ENCODE measurements around the gene FLCN. TPM values are rescaled to one million over a fixed set of nuclear protein-coding genes. Genes with fewer than 3 reads are reported as not detected.

Gene FLCN
- total RNA-seq, 1 experiment from 2014 or later, result 66.2 TPM

DNA sequence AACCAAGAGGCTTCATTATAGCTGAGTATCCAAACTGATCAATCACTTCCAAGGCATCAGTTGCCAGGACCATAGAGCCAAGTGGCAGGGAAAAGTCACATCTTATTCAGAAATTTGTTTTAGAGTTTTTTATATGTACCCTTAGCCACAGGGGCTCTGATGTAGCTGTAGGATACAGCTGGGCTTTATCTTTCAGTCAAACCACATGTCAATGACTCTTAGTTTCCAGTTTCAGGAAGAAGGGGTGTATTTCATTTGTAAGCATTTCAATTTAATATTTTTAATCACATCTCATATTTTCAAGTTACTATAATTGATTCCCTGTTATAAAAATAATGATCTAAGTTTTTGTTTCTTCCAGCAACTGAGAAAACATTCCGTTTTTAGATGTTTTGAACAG is 2.9 kb upstream of the FLCN start:
- DNase-seq (ENCODE audit: low spot score), result no peak
- in situ Hi-C loops (cut with HindIII; ENCODE audit: low sequenced_read_pairs), result no loop called here

DNA sequence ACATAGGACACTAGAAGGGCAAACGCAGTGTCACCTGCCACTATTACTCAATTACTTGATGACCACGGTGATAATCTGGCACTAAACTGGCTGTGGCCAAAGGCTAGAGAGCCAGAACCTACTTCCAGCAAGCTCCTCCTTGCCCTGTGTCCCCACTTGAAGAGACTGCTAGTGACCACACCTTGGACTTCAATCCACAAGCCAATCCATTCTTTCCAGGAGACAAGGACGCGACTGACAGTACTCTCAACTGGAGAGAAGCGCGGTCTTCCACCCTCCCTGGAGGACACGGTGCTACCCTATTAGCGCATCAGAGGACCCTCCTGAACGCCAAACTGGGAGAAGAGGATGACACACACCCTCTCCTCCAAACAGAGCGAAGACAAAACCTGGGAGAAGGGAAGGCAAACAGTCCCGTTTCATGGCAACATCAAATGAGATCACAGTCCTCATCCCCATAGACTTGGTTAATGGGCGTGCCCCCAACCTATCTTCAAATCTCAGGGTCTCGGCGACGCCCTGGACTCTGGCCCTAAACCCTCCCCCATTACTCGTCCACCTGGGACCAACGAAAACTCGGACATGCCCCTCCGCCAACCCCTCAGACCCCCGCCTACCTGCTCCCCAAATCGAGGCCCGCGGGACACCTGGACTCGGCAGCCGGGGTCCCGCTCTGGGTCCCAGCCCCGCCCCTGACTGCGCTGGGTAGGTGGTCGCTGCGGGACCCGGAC is 508 bp downstream of the FLCN start:
- in situ Hi-C loops (cut with HindIII; ENCODE audit: low sequenced_read_pairs), result no loop called here
- DNase-seq (ENCODE audit: low spot score), result peak; percentile 60

DNA sequence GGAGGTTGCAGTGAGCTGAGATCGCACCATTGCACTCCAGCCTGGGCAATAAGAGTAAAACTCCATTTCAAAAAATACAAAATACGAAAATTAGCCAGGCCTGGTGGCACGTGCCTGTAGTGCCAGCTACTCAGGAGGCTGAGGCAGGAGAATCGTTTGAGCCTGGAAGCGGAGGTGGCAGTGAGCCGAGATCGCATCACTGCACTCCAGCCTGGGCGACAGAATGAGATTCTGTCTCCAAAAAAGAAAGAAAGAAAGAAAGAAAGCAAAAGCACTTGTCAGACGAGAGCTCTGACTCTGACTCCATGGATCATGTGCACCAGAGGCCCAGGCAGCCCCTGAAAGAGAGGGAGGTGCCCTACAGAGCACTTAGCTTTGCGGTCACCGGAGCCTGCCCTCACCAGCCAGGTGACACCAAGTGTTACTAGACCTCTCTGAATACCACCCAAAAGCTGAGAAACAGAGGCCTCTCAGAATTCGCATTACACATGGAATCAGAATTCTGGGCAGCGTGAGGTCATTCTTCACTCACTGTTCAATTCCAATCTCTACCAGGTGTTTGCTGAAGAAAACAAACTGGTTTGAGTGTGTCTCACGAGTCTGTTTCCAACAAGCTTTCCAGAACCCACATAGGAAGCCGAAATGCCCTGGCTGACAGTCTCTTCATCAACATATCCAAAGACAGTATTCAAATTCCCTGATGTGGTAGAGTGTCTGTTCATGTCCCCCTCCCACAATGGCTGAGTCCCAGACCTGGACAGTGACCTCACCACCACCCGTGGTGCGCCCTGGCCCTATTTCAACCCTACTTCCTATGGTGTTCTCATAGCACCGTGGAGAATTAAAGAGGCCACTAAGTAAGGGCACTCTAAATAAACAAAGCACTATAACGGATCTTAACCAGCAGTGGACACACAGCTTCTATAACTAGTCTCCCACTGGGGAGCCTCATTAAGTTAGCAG is 1.5 kb downstream of the FLCN start:
- in situ Hi-C loops (cut with HindIII; ENCODE audit: low sequenced_read_pairs), result no loop called here
- DNase-seq (ENCODE audit: low spot score), result peak; percentile 59

DNA sequence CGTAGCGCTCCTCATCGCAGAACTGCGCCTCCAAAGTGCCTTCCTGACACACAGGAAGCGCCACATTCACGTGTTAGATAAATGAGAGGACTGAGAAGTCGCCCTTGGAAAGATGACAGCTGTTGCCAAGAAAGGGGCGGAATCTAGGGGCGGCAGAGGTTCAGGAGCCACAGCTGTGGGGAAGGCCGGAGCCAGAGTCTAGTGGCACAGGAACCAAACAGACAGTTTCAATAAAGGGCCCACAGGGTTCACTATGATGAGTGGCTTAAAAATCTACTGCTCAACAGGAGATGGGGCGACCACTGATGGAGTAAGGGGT is 4.7 kb downstream of the FLCN start:
- no peak for DNase-seq (ENCODE audit: low spot score)
- in situ Hi-C loops (cut with HindIII; ENCODE audit: low sequenced_read_pairs), result no loop called here

DNA sequence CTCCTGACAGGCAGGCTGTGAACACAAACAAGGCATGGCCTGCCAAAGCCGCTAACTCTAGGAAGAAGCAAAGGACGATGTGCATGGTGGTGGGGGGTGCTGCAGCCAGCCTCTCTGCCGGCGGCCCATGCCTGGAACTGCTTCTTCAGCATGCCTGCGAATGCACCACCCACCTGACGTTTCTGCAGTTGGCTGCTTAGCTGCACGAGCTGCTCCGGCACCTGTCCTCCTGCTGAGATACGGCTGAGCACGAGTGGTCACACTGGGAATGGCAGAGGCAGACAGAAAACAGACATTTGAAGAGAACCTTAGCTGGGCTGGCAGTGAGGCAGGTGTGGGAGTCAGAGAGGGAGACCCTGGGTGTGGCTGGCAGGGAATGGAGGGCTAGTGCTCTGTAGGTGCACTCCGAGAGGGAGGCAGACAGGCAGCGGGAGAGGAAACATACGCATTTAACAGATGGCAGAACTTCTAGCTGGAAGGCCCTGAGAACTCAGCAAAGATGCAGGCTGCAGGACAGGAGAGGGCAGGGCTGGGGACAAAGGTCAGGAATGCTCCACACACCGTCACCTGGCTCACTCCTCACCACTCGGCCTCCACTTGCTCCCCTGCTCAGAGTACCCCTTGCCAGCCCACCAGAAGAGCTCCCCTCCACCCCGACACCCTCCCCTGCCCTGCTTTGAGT is 5.2 kb downstream of the FLCN start:
- DNase-seq (ENCODE audit: low spot score), result peak; percentile 66
- in situ Hi-C loops (cut with HindIII; ENCODE audit: low sequenced_read_pairs), result no loop called here

DNA sequence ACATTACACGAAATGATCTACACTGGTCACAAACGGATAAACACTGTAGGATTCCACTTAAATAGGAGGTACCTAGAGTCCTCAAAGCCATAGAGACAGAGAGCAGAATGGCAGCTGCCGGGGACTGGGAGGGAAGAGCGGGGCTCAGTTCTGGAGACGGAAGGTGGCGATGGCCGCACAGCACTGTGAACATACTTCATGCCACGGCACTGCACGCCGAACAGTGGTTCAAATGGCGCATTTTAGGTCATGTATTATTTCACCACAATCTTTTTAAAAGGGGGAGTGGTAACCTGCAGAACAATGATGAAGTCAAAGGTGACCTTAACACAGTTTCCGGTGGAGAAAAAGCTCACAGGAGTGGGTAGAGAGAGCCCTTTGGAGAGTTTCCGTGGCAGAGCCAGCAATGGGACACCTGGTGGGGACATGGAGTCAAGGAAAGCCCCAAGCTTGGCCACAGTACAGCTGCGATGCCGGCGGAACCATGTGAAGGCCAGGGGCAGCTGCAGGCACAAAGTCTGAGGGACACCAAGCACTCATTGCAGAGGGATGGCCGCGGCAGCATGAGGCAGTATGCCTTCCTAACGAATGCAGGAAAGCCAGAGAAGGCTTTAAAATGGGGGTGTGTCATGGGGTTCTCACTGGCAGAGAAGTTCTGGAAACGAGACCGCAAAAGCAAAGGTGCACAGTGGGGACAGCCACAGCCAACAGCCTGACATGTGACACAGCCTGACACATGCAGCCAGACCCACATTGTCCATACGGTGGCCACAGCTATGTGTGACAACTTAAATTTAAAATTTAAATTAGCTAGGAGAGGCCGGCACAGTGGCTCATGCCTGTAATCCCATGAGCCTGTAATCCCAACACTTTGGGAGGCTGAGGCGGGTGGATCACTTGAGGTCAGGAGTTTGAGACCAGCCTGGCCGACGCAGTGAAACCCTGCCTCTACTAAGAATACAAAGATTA is 7.3 kb downstream of the FLCN start:
- DNase-seq (ENCODE audit: low spot score), result no peak
- in situ Hi-C loops (cut with HindIII; ENCODE audit: low sequenced_read_pairs), result no loop called here

DNA sequence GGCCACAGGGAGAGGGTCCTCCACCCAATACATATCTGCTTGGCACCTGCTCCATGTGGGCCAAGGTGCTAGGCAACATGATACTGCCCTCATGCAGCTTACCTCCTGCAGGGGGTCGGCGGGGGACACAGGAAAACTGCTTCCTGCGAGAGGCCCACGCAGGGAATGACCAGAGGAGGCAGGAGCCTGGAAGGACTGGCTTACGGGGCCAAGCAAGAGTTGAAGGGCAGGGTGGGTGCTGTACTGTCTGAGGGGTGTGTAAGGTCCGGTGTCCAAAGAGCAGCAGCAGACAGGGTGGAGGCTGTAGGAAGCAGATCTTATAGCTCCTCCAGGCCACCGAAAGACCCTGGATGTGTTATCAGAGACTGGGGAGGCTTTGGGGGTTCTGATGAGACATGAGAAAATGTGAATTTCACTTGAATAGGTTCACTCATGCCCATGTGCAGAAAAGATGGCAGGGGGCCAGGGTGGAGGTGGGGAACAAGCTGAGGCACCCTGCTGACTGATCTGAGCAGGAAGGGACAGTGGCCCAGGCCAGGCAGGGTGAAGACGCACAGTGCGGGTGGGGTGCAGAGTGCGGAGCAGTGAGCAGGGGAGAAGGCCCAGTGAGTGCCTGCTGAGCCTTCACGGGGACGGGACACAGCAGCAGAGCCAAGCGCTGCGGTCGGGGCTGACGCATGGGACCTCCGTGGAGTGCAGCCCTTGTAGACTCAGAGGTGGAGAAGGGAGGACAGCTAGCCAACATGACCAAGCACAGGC is 8.3 kb downstream of the FLCN start:
- in situ Hi-C loops (cut with HindIII; ENCODE audit: low sequenced_read_pairs), result no loop called here
- no peak for DNase-seq (ENCODE audit: low spot score)

DNA sequence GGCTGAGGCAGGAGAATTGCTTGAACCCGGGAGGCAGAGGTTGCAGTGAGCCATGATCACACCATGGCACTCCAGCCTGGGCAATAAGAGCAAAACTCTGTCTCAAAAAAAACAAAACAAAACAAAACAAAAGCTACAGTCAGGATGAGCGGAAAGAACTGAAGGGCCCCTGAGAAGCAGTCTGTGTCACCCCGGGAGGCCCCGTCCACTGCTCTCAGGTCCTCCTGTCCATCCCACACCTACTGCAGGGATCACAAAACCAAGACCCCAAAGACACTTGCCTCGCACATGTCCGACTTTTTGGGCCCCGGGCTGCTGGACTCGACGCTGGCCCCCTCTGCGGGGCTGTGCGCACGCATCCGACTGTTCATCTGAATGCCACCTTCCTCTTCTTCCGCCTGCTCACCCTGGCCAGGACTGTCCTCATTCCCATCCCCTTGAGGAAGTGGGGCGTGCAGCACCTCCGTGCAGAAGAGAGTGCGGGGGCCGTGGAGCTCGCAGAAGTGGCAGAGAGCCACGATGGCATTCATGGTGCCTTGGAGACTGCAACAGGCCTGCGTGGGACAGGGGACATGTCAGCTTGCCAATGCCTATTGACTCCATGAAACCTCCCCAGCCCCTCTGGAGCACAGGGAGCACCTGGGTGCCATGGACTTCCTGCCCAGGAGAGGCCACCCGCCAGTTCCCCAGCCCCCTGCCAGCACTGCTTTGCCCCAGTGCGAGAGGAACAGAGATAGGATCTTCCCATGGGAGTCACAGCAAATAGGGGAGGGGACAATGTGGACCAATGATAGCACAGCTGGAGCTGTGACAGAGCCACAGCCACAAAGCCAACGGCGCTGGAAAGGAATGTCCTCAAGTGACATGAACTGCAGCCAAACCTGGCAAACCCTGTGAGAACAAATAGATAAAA is 9.1 kb downstream of the FLCN start:
- in situ Hi-C loops (cut with HindIII; ENCODE audit: low sequenced_read_pairs), result no loop called here

DNA sequence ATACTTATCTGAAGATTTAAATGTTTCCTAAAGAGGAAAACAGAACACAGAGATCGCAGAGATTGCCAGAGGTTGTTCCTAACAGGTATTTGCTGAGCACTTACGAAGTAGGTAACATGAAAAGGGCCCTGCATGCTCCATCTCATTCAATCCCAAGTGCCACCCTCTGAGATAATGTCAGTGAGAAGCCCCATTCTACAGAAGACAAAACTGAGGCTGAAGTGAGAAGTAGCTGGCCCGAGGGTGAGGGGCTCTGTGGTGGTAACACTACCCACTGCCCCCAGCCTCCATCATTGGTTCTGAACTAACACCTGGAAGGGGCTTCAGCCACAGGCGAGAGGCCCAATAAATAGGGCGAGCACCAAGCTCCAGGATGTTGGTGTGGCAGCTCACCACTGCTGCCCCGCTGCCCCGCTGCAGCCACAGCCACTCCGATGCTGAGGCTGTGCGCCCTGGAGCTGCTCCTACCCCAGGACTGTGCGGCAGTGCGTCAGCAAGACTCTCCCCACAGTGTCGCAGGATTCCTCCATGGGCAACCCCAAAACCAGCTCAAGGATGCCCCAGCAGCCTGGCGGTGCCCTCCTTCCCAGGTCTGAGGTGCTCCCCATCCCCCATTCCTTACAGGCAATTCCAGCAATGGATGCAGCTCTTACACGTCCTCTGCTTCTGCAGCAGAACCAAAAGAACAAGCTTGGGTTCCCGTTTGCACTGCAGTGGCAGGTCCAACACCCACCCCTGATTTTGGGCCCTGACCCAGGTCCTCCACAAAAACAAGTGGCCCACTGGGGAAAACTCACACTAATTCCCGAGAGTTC is 10.3 kb downstream of the FLCN start:
- in situ Hi-C loops (cut with HindIII; ENCODE audit: low sequenced_read_pairs), result no loop called here
- no peak for DNase-seq (ENCODE audit: low spot score)

More for the DNA sequence above, 9.1 kb downstream of the FLCN start:
- DNase-seq (ENCODE audit: low spot score), result no peak

DNA sequence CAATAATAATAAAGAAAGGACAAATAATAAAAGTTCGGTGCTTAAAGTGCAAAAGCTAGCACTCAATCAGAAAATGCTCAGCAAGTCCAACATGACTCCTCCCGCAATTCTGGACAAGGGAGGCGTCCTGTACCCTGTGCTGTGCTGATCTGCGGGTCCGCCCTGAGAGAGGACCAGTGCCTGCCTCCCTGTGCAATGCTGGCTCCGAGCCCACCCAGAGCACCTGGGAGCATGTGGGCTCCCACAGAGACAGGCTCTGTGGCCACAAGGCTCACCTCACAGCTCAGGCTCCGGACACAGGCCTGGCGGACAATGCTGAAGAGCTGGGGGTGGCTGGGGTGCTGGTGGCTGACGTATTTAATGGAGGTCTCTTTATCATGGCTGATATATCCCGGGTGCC is 11.1 kb downstream of the FLCN start:
- peak; percentile 59 for DNase-seq (ENCODE audit: low spot score)
- in situ Hi-C loops (cut with HindIII; ENCODE audit: low sequenced_read_pairs), result no loop called here

DNA sequence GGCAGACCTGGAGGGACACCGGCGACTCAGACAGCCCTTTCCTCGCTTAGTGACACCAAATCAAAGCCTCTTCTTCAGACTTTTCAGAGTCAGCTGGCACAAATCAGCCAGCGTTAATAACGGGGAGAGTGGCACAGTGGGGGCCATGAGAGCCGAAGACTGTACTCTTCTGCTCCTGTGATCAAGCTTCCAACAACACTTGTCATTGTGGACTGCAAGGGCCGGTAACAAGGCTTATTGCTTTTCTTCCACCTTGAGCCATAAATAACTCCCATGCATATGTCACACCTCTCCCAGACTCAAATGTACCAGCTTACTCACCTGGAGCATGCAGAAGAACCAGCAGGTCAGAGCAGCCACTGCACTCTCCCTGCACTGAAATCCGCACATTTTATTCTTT is 12.8 kb downstream of the FLCN start:
- in situ Hi-C loops (cut with HindIII; ENCODE audit: low sequenced_read_pairs), result no loop called here
- DNase-seq (ENCODE audit: low spot score), result peak; percentile 66

DNA sequence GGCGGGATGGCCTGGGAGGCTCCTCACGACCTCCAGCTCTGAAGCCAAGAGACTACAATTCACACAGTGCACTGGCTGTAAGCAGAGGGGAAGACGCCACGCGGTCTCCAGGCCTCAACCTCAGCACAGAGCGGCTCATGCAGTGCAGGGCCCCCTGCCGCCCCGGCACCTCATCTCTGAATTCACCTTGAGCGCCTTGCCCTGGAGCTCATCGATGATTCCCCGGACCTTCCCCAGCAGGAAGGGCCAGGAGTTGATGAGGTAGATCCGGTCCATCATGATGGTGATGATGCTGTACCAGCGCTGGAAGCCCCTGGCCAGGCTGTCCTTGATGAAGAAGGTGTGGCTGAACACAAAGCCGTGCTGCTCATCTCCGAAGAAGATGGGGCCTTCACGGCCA is 13.2 kb downstream of the FLCN start:
- DNase-seq (ENCODE audit: low spot score), result no peak
- in situ Hi-C loops (cut with HindIII; ENCODE audit: low sequenced_read_pairs), result no loop called here

DNA sequence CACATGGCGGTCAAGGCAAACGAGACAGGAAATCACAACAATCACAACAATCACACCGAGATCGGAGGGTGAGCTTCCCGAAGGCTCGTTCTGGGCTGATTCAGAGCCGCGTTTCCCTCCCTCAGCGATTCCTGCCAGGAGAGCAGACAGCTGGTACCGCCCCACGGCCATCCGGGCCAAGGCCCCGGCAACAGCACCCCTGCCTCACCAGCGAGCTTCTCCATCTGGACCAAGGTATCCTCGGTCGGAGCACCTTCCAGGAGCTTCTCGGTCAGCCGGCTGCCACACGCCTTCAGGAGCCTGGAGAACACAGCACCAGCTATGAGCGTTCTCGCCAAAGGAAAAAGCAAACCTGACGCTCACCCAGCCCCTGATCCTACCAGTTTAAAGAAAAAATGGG is 15.6 kb downstream of the FLCN start:
- in situ Hi-C loops (cut with HindIII; ENCODE audit: low sequenced_read_pairs), result no loop called here
- DNase-seq (ENCODE audit: low spot score), result peak; percentile 82

DNA sequence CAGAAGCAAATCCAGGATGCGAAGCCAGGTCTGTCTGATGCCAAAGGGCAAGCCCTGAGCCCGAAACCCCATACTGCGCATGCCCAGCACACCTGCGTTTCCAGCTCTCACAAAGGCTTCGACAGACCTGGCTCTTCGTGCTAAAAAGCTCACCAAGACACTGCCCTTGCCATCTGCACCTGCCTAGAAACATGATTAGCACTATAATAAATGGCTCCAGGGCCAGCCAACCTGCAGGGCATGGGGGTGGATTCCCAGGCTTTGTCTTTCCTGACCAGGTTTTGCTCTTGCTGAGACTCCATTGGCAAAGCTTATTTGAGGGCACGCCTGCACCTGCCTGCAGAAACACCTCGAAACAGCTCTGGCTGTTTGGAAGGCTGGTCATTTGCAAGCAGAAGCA is 16.4 kb downstream of the FLCN start:
- DNase-seq (ENCODE audit: low spot score), result peak; percentile 86
- in situ Hi-C loops (cut with HindIII; ENCODE audit: low sequenced_read_pairs), result no loop called here

DNA sequence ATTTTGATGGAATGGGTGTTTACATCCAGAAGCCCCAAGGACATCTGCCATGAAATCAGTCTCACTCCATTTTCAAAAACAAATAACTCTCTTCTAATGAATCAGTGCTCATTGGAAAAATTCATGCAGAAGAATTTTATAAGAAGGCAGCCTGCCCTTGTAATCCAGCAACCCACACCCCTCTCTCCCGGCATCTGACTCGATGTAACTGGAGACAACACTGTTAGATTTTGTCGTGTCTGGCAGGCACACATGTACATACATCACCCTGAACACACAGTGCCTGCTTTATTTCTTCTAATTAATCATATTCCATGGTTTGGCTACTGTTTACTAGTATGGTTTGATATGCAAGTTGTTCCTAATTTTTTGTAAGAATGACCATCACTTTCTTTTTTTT is 19.0 kb downstream of the FLCN start:
- in situ Hi-C loops (cut with HindIII; ENCODE audit: low sequenced_read_pairs), result no loop called here
- no peak for DNase-seq (ENCODE audit: low spot score)

DNA sequence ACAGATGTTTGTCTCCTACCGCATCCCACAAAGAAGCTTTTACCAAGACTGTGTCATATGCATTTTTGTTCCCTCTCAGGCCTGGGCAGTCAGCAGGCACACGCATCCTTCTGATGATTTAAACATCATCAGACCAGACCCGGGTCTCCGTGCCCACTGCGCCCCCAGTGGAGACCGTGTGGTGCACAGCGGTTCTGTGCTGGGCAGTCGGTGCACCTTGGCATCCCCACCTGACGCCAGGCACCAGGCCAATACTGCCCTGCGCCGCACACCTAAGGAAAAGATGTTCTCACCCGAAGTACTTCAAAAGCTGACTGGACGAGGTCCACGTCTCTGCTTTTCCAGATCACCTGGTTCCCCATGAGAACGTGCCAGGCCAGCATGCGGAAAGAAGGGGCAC is 20.2 kb downstream of the FLCN start:
- in situ Hi-C loops (cut with HindIII; ENCODE audit: low sequenced_read_pairs), result no loop called here
- DNase-seq (ENCODE audit: low spot score), result peak; percentile 52

DNA sequence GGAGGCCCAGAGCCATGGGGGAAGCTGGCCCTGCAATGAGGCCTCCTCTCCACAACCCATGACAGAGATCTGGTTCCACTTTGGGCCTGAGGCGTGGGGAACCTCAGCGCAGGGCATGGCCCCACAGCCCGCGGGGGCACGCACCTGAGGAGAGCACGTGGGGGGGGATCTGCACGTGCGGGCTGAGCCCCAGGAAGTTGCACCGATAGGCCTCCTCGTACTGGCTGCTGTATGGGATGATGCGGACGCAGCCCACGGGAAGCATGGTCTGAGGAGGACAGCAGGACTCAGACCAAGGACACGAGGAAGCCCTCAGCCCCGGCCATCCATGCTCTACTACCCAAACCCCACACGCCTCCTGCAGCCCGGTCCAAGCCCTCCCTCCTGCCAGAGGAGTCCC is 20.7 kb downstream of the FLCN start:
- in situ Hi-C loops (cut with HindIII; ENCODE audit: low sequenced_read_pairs), result no loop called here
- DNase-seq (ENCODE audit: low spot score), result no peak
